Measurements from ENCODE around the gene SLC1A6.
"Not testable (repeated sequence)": the region's sequence is repeated elsewhere in the genome, so short reads cannot be mapped to it uniquely, and the experiment has no call there.

Gene SLC1A6

GRCh38 chr19:14954071-14954655 lies 25.5 kb downstream of the SLC1A6 start:
- DNase-seq, result no peak

- DNase-seq, result no peak
Observed at GRCh38 chr19:14952767-14953166, 26.9 kb downstream of the SLC1A6 start.

- DNase-seq, result no peak
Observed at GRCh38 chr19:14950421-14950820, 29.2 kb downstream of the SLC1A6 start.

- no peak for DNase-seq
Observed at GRCh38 chr19:14949876-14950275, 29.8 kb downstream of the SLC1A6 start.

GRCh38 chr19:14949413-14949812 lies 30.3 kb downstream of the SLC1A6 start:
- DNase-seq, result not testable (repeated sequence)

- DNase-seq, result no peak
Observed at GRCh38 chr19:14944456-14944855, 35.2 kb downstream of the SLC1A6 start.

GRCh38 chr19:14943601-14944000 lies 36.1 kb downstream of the SLC1A6 start:
- DNase-seq, result peak; percentile 65 to 88

- DNase-seq, result no peak
Observed at GRCh38 chr19:14941189-14941588, 38.5 kb downstream of the SLC1A6 start, which contains the start of gene OR7C2. OR7C2 (plus strand) TSS chr19:14941489; CDS start chr19:14941489, 0 bp downstream.

GRCh38 chr19:14940266-14940665 lies 39.4 kb downstream of the SLC1A6 start:
- DNase-seq, result no peak

GRCh38 chr19:14933506-14933905 lies 46.2 kb downstream of the SLC1A6 start:
- DNase-seq, result no peak

- no peak for DNase-seq
Observed at GRCh38 chr19:14916848-14917247, 62.8 kb downstream of the SLC1A6 start.

GRCh38 chr19:14915116-14915515 lies 64.5 kb downstream of the SLC1A6 start:
- no peak for DNase-seq

GRCh38 chr19:14906711-14907110 lies 73.0 kb downstream of the SLC1A6 start:
- DNase-seq, result no peak

GRCh38 chr19:14901675-14902260 lies 77.9 kb downstream of the SLC1A6 start:
- no peak for DNase-seq

Measured in inflammatory macrophage (primary cell).